A549 (cell line): ENCODE results near the gene HADHA. TPM values are rescaled to one million over a fixed set of nuclear protein-coding genes. Genes with fewer than 3 reads are reported as not detected.
A peak's percentile ranks its signal among the peaks of the same experiment; 100 is the strongest.

Experiments
- ATAC-seq, 2 experiments: fragments of 200-7000 bp in 1 of 2; fragments of >200 bp in 1 of 2; cut with Nextera tagmentation in 1 of 2; cut with Tn5 transposase in 1 of 2; 3 replicates each; pipeline versions ENCODE4 v1.8.0 to v1.9.1; 2018 to 2020; ENCODE audit warnings: mild to moderate bottlenecking in 1 of 2, moderate library complexity in 1 of 2
- CTCF ChIA-PET: fragments of 300-600 bp; sonication (Branson Sonifier 250); formaldehyde crosslinking; extraction: SDS; loops from one replicate; lab custom pipeline; 2021; ENCODE audit warnings: antibody characterized with exemption, inconsistent platforms; lab: Yijun Ruan, JAX
- POLR2A ChIA-PET: fragments of 350-600 bp; formaldehyde crosslinking; extraction: SDS; loops from one replicate; lab custom pipeline; 2021; ENCODE audit warnings: antibody characterized with exemption, inconsistent platforms; lab: Yijun Ruan, JAX
- DNase-seq, 2 experiments: peaks; one replicate each; pipeline versions ENCODE4 v3.0.0 to v3.0.0-alpha.2; 2011 to 2016; ENCODE audit warnings: low read depth in 1 of 2, low spot score in 1 of 2
- FAIRE-seq: peaks from 2 replicates; lab custom pipeline; 2011; peaks lifted over from hg19 to GRCh38; lab: Jason Lieb, UNC
- H3K27ac ChIP-seq, 2 experiments: fragments of >200 bp; sonication (Bioruptor Twin); formaldehyde crosslinking; 3 replicates each; pipeline ENCODE4 v1.5.1; 2016 to 2017
- H3K4me1 ChIP-seq: fragments of >200 bp; sonication (Bioruptor Twin); formaldehyde crosslinking; 3 replicates; pipeline ENCODE4 v1.6.1; 2016
- H3K4me2 ChIP-seq: fragments of >200 bp; sonication (Bioruptor Twin); formaldehyde crosslinking; 3 replicates; pipeline ENCODE4 v1.6.1; 2016
- H3K4me3 ChIP-seq: fragments of >200 bp; sonication (Bioruptor Twin); formaldehyde crosslinking; 3 replicates; pipeline ENCODE4 v1.5.1; 2016
- H3K9me3 ChIP-seq: fragments of >200 bp; sonication (Bioruptor Twin); formaldehyde crosslinking; 3 replicates; pipeline ENCODE4 v1.6.1; 2016
- CBX2 ChIP-seq: fragments of 200-600 bp; sonication (generic); IDR thresholded peaks from 2 replicates; pipeline ENCODE4 v1.6.1; 2016; ENCODE audit warnings: low read depth, mild to moderate bottlenecking, borderline replicate concordance
- EHF ChIP-seq: fragments of 250-450 bp; sonication (Bioruptor Pico); IDR thresholded peaks from 2 replicates; pipeline ENCODE4 v1.5.0; 2020; ENCODE audit warnings: mild to moderate bottlenecking
- ESRRA ChIP-seq: fragments of 150-350 bp; IDR thresholded peaks from 2 replicates; pipeline ENCODE4 v1.6.1; 2014; ENCODE audit warnings: mild to moderate bottlenecking, low read length, borderline replicate concordance
- FOXS1 ChIP-seq: fragments of 250-450 bp; sonication (Bioruptor Pico); IDR thresholded peaks from 2 replicates; pipeline ENCODE4 v1.5.0; 2020; ENCODE audit warnings: mild to moderate bottlenecking, moderate library complexity
- HEYL ChIP-seq: fragments of 250-450 bp; sonication (Bioruptor Pico); IDR thresholded peaks from 2 replicates; pipeline ENCODE4 v1.8.0; 2021; ENCODE audit warnings: mild to moderate bottlenecking, moderate library complexity
- HOXB5 ChIP-seq: fragments of 250-450 bp; sonication (Bioruptor Pico); IDR thresholded peaks from 2 replicates; pipeline ENCODE4 v1.5.0; 2020; ENCODE audit warnings: mild to moderate bottlenecking, moderate library complexity
- JUN ChIP-seq, 2 experiments: fragments of >200 bp; sonication (Bioruptor Twin); formaldehyde crosslinking; IDR thresholded peaks; 2 replicates in 1 of 2; 3 replicates in 1 of 2; pipeline ENCODE4 v1.6.1; 2016 to 2017
- JUNB ChIP-seq: fragments of >200 bp; sonication (Bioruptor Twin); formaldehyde crosslinking; IDR thresholded peaks from 2 replicates; pipeline ENCODE4 v1.6.1; 2016
- MAFK ChIP-seq: fragments of 450-650 bp; IDR thresholded peaks from 2 replicates; pipeline ENCODE4 v1.6.1; 2014; ENCODE audit not compliant: partially characterized antibody
- NFE2L2 ChIP-seq: fragments of 150-350 bp; conservative IDR thresholded peaks from 2 replicates; pipeline ENCODE4 v1.6.1; 2014; ENCODE audit warnings: low read length
- NR3C1 ChIP-seq: fragments of >200 bp; sonication (Bioruptor Twin); formaldehyde crosslinking; IDR thresholded peaks from 3 replicates; pipeline ENCODE4 v1.6.1; 2017
- PHF8 ChIP-seq: fragments of 200-600 bp; sonication (generic); IDR thresholded peaks from 2 replicates; pipeline ENCODE4 v1.6.1; 2016; ENCODE audit warnings: low read depth, mild to moderate bottlenecking, antibody characterized with exemption, moderate library complexity, borderline replicate concordance
- POLR2A ChIP-seq: IDR thresholded peaks from 2 replicates; pipeline ENCODE4 v1.6.1; 2012; ENCODE audit warnings: mild to moderate bottlenecking, low read length
- POLR2AphosphoS2 ChIP-seq: conservative IDR thresholded peaks from 2 replicates; pipeline ENCODE4 v1.6.1; 2012; ENCODE audit warnings: low read length, improper control_type of control experiment, inconsistent platforms
- RCOR1 ChIP-seq: fragments of 150-350 bp; IDR thresholded peaks from 2 replicates; pipeline ENCODE4 v1.6.1; 2014; ENCODE audit warnings: antibody characterized with exemption, low read length, low read depth
- SMC3 ChIP-seq: fragments of >200 bp; sonication (Bioruptor Twin); formaldehyde crosslinking; IDR thresholded peaks from 3 replicates; pipeline ENCODE4 v1.6.1; 2018; ENCODE audit warnings: inconsistent platforms
- ZFP36 ChIP-seq: fragments of 450-650 bp; IDR thresholded peaks from 2 replicates; pipeline ENCODE4 v1.6.1; 2014; ENCODE audit warnings: borderline replicate concordance; ENCODE audit not compliant: partially characterized antibody
- ZSCAN20 ChIP-seq: fragments of 250-450 bp; sonication (Bioruptor Pico); IDR thresholded peaks from 2 replicates; pipeline ENCODE4 v1.8.0; 2022; ENCODE audit warnings: mild to moderate bottlenecking, moderate library complexity
- WGBS: methylation state at CpG from one replicate; pipeline ENCODE4 v1.1.6; 2017; ENCODE audit errors: missing lambda C conversion rate; 5-methylcytosine and 5-hydroxymethylcytosine counted together
- polyA plus RNA-seq, 4 experiments: library from polyadenylated mRNA; depleted of rRNA in 3 of 4; stranded (reverse); fragments of >200 nt; fragmentation: RNase III in 1 of 4; extraction: RNeasy Plus Mini Kit Qiagen cat#74134 plus additional on column Dnase treatment in 1 of 4; gene quantifications; 2 replicates in 3 of 4; 3 replicates in 1 of 4; pipeline ENCODE4 v1.2.3, GENCODE V29; 2011 to 2017
- TF ChIP-seq, protein P1 (sequence below): fragments of 450-650 bp; IDR thresholded peaks from 2 replicates; pipeline ENCODE4 v1.6.1; 2014; ENCODE audit warnings: antibody characterized with exemption
- TF ChIP-seq, protein P2 (sequence below): fragments of >200 bp; sonication (Bioruptor Twin); formaldehyde crosslinking; IDR thresholded peaks from 3 replicates; pipeline ENCODE4 v1.6.1; 2016
- TF ChIP-seq, protein P3 (sequence below): fragments of >200 bp; sonication (Bioruptor Twin); formaldehyde crosslinking; IDR thresholded peaks from 3 replicates; pipeline ENCODE4 v1.5.1; 2016
- TF ChIP-seq, protein P4 (sequence below): fragments of 150-350 bp; IDR thresholded peaks from 2 replicates; pipeline ENCODE4 v1.6.1; 2014; ENCODE audit warnings: low read depth, mild to moderate bottlenecking, low read length

HADHA gene
- polyA plus RNA-seq, 2 of the 4 experiments (the other 2 are of a cell fraction): 122 to 174 TPM

DNA sequence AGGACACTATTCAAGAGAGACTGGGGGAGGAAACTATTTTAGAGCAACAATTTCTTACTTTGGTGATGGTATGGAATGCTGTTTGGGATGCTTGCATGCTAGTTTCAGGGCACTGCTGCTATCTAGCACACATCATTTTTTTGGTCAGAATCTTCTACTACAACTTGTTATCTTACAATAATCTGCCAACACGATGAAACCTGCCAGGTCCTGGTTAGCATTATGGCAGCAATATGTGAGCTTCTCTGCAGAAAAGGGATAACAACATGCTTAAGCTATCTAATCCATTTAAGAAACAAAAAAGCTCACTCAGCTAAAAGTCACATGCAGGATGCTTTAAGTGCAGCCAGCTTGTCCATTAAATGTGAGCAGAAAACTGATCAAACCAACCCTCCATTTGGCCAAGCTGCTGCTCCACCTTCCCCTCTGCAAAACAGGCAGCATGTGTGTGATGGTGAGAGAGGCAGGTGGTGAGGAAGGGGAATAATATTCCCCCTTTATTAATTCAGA is 41.4 kb downstream of the HADHA start:
- ChIA-PET CTCF (interaction anchor here (0.8 to 1.6 kb wide), 2 partner anchors 18 to 301 kb away, joined by 3 read pairs; no protein-coding TSS in a partner anchor), POLR2A (no interaction called here)
- TF ChIP-seq, protein P1, sequence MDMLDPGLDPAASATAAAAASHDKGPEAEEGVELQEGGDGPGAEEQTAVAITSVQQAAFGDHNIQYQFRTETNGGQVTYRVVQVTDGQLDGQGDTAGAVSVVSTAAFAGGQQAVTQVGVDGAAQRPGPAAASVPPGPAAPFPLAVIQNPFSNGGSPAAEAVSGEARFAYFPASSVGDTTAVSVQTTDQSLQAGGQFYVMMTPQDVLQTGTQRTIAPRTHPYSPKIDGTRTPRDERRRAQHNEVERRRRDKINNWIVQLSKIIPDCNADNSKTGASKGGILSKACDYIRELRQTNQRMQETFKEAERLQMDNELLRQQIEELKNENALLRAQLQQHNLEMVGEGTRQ: no peak
- TF ChIP-seq MAFK: peak; percentile 74
- H3K4me1 ChIP-seq: no peaks in the 10 kb centered on the region
- no peak overlapping the region for H3K4me3 ChIP-seq
- no peaks in the 10 kb centered on the region for H3K9me3 ChIP-seq
- H3K27ac ChIP-seq: no peak overlapping the region
- DNase-seq: no peak
- no peak overlapping the region for H3K4me2 ChIP-seq
- WGBS: 63% methylated on average over 1 of the region's 1 CpG
- ATAC-seq: no peak
- no peak for FAIRE-seq

DNA sequence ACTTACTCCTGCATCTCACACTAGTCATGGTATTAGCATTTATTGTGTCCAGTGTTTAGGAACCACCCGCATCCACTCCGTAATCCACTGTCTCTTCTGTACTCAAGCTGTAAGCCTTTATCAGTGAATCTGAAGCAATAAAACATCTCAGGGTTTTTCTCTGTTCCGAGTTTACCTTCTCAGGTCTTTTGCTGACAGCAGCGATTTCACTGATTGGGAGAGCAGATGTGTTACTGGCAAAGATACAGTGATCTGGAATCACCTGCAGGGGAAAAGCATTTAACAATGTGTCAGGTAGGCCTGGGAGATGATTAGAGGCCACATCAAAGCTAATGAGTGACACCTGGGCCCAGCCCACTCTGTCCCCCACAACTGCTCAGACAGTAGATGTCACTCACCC is 46.9 kb downstream of the HADHA start:
- peak; percentile 92 for TF ChIP-seq MAFK
- TF ChIP-seq RCOR1: no peak
- TF ChIP-seq, all 56 proteins: peak for 1
- DNase-seq (no peak), ATAC-seq (no peak), FAIRE-seq (no peak)
- CTCF ChIA-PET: interaction anchor here (0.8 to 1.5 kb wide), 2 partner anchors 9 to 399 kb away, joined by 3 to 5 read pairs; no protein-coding TSS in a partner anchor
- Histone ChIP-seq H3K4me3 (no peak overlapping the region), H3K9me3 (no peaks in the 10 kb centered on the region), H3K4me2 (no peak overlapping the region), H3K27ac (no peak overlapping the region), H3K4me1 (no peaks in the 10 kb centered on the region)
- POLR2A ChIA-PET: no interaction called here
- WGBS: 91% methylated on average over 4 of the region's 4 CpGs

DNA sequence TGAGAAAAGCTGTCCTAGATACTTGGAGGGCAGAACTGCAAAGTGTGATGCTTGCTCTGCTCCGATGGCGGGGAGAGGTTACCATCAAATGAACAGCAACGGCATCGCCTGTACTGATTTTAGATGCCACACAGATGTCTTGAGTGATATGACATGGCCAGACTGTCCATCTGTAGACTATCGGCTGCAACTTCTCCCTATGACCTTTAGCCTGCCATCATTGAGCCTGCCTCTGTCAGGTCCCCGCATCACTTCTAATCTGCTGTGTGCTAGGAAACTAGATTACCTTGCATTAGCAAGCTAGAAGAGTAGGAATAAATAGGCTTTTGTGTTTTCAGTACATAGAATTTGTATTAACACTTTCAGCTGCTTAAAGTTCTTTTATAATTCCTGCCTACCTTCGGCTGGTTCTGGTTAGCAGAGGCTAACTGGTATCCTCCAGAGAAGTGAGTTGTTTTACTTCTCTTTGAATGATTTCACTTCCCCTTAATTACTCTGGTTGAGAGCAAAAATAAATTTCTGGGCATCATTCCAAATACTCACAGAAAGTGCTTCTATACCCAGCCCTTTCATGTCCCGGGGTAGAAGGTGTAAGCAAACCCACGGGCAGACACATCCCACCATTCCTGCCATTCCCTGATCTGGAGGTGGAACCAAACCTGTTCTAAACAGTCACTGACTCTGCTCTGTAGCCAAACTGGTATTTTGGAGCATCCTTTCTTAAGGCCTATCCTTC is 47.6 kb downstream of the HADHA start:
- Histone ChIP-seq H3K4me3 (no peak overlapping the region), H3K4me1 (no peaks in the 10 kb centered on the region)
- TF ChIP-seq HEYL (CRISPR knock-in tag) (no peak), NR3C1 (no peak), EHF (CRISPR knock-in tag) (no peak), POLR2AphosphoS2 (no peak), SMC3 (no peak), ZFP36 (no peak), ESRRA (no peak), ZSCAN20 (CRISPR knock-in tag) (no peak), CBX2 (no peak), JUNB (no peak), MAFK (no peak), PHF8 (no peak), FOXS1 (no peak), POLR2A (no peak), NFE2L2 (no peak), HOXB5 (CRISPR knock-in tag) (no peak), JUN (IDR thresholded peaks at IDR 0.05) (no peak)
- TF ChIP-seq, protein P2, sequence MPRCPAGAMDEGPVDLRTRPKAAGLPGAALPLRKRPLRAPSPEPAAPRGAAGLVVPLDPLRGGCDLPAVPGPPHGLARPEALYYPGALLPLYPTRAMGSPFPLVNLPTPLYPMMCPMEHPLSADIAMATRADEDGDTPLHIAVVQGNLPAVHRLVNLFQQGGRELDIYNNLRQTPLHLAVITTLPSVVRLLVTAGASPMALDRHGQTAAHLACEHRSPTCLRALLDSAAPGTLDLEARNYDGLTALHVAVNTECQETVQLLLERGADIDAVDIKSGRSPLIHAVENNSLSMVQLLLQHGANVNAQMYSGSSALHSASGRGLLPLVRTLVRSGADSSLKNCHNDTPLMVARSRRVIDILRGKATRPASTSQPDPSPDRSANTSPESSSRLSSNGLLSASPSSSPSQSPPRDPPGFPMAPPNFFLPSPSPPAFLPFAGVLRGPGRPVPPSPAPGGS: no peak
- TF ChIP-seq, protein P3, sequence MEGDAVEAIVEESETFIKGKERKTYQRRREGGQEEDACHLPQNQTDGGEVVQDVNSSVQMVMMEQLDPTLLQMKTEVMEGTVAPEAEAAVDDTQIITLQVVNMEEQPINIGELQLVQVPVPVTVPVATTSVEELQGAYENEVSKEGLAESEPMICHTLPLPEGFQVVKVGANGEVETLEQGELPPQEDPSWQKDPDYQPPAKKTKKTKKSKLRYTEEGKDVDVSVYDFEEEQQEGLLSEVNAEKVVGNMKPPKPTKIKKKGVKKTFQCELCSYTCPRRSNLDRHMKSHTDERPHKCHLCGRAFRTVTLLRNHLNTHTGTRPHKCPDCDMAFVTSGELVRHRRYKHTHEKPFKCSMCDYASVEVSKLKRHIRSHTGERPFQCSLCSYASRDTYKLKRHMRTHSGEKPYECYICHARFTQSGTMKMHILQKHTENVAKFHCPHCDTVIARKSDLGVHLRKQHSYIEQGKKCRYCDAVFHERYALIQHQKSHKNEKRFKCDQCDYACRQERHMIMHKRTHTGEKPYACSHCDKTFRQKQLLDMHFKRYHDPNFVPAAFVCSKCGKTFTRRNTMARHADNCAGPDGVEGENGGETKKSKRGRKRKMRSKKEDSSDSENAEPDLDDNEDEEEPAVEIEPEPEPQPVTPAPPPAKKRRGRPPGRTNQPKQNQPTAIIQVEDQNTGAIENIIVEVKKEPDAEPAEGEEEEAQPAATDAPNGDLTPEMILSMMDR: no peak
- TF ChIP-seq, protein P4, sequence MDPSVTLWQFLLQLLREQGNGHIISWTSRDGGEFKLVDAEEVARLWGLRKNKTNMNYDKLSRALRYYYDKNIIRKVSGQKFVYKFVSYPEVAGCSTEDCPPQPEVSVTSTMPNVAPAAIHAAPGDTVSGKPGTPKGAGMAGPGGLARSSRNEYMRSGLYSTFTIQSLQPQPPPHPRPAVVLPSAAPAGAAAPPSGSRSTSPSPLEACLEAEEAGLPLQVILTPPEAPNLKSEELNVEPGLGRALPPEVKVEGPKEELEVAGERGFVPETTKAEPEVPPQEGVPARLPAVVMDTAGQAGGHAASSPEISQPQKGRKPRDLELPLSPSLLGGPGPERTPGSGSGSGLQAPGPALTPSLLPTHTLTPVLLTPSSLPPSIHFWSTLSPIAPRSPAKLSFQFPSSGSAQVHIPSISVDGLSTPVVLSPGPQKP: no peak
- TF ChIP-seq, all 56 proteins: peak for 0
- H3K4me2 ChIP-seq: no peak overlapping the region
- FAIRE-seq: no peak
- WGBS: 89% methylated on average over 9 of the region's 9 CpGs
- POLR2A ChIA-PET: no interaction called here
- no peak for ATAC-seq
- DNase-seq: no peak
- H3K27ac ChIP-seq: no peak overlapping the region
- H3K9me3 ChIP-seq: no peaks in the 10 kb centered on the region
- CTCF ChIA-PET: interaction anchor here (1.5 to 4.7 kb wide), 2 partner anchors 8 to 12 kb away, joined by 5 to 26 read pairs; no protein-coding TSS in a partner anchor
